ENCODE results near the gene NRARP. TPM values are rescaled to one million over a fixed set of nuclear protein-coding genes. Genes with fewer than 3 reads are reported as not detected.
A peak's percentile ranks its signal among the peaks of the same experiment; 100 is the strongest.

NRARP gene
- total RNA-seq, 2 experiments from 2014 or later = 6.9 to 8.9 TPM

GRCh38 chr9:137276473-137277328, 25.4 kb downstream of the NRARP start:
- H3K4me1 ChIP-seq (ENCODE audit: insufficient read depth, low read length, poor library complexity, severe bottlenecking) = peaks cover 64% of the 10 kb centered on the region
- H3K27ac ChIP-seq (ENCODE audit: low read depth, low read length, poor library complexity, severe bottlenecking) = peak overlapping the region; percentile 77
- no peak overlapping the region for H2AFZ ChIP-seq (ENCODE audit: low read length)
- intact Hi-C loops (cut with micrococcal nuclease; ENCODE audit: unreplicated experiment) = loop anchor here (1.0 to 2.0 kb wide), 2 partner anchors 8 to 36 kb away; partner anchors contain the start of gene TUBB4B
- peak overlapping the region; percentile 81 for H3K4me2 ChIP-seq (ENCODE audit: low read length)
- POLR2A ChIA-PET = interaction anchor here (0.9 to 1.5 kb wide), 3 partner anchors 8 to 44 kb away, joined by 3 to 4 read pairs (median 3); no protein-coding TSS in a partner anchor
- CTCF ChIA-PET (ENCODE audit: unreplicated experiment) = interaction anchor here (0.8 kb wide), 1 partner anchor 10 kb away, joined by 7 read pairs; no protein-coding TSS in a partner anchor
- TSS peak; percentile 81 for BruUV-seq (replicated peaks)
- peak; percentile 53 for DNase-seq (ENCODE audit: low spot score)
- TF ChIP-seq CTCF (conservative IDR thresholded peaks at IDR 0.05; ENCODE audit: low read length) = no peak
- no peak for TF ChIP-seq EZH2phosphoT487 (IDR thresholded peaks at IDR 0.05; ENCODE audit: borderline replicate concordance, low read depth, low read length)
- H4K20me1 ChIP-seq (ENCODE audit: insufficient read depth, low read length) = no peaks in the 10 kb centered on the region
- no peaks in the 10 kb centered on the region for H3K9me2 ChIP-seq (ENCODE audit: insufficient read depth, low read length)
- H3K79me2 ChIP-seq (ENCODE audit: insufficient read depth, low read depth, low read length) = no peaks in the 10 kb centered on the region
- H3K4me3 ChIP-seq (ENCODE audit: low read depth, low read length, poor library complexity, severe bottlenecking) = peak overlapping the region; percentile 69
- peaks cover 18% of the 10 kb centered on the region; the same call in 1 of the 2 replicates for H3K36me3 ChIP-seq (ENCODE audit: insufficient read depth, low read length)
- H3K9me3 ChIP-seq (ENCODE audit: low read length) = no peaks in the 10 kb centered on the region

GRCh38 chr9:137275588-137276472, 26.2 kb downstream of the NRARP start:
- no peak overlapping the region for H2AFZ ChIP-seq (ENCODE audit: low read length)
- peak overlapping the region; percentile 81 for H3K4me2 ChIP-seq (ENCODE audit: low read length)
- peaks cover 65% of the 10 kb centered on the region for H3K4me1 ChIP-seq (ENCODE audit: insufficient read depth, low read length, poor library complexity, severe bottlenecking)
- no TSS peak for BruUV-seq (replicated peaks)
- H3K27ac ChIP-seq (ENCODE audit: low read depth, low read length, poor library complexity, severe bottlenecking) = peak overlapping the region; percentile 77
- intact Hi-C loops (cut with micrococcal nuclease; ENCODE audit: unreplicated experiment) = loop anchor here (2.0 kb wide), 1 partner anchor 35 kb away; the partner anchor contains the start of gene TUBB4B
- POLR2A ChIA-PET = no interaction called here
- CTCF ChIA-PET (ENCODE audit: unreplicated experiment) = no interaction called here
- no peak for DNase-seq (ENCODE audit: low spot score)
- TF ChIP-seq EZH2phosphoT487 (IDR thresholded peaks at IDR 0.05; ENCODE audit: borderline replicate concordance, low read depth, low read length) (no peak), CTCF (conservative IDR thresholded peaks at IDR 0.05; ENCODE audit: low read length) (no peak)
- H4K20me1 ChIP-seq (ENCODE audit: insufficient read depth, low read length) = no peaks in the 10 kb centered on the region
- H3K79me2 ChIP-seq (ENCODE audit: insufficient read depth, low read depth, low read length) = no peaks in the 10 kb centered on the region
- H3K36me3 ChIP-seq (ENCODE audit: insufficient read depth, low read length) = peaks cover 22% of the 10 kb centered on the region; the same call in 1 of the 2 replicates
- H3K4me3 ChIP-seq (ENCODE audit: low read depth, low read length, poor library complexity, severe bottlenecking) = peak overlapping the region; percentile 69
- H3K9me2 ChIP-seq (ENCODE audit: insufficient read depth, low read length) = no peaks in the 10 kb centered on the region
- H3K9me3 ChIP-seq (ENCODE audit: low read length) = no peaks in the 10 kb centered on the region
